K562 (cell line): ENCODE results near the gene IQCF6.

Source experiments
- CREB1 ChIP-seq, 2 experiments: sonication (generic) in 1 of 2; formaldehyde crosslinking in 1 of 2; IDR thresholded peaks; 2 replicates each; pipeline versions ENCODE4 v1.6.1 to v1.8.0; 2012 to 2022; ENCODE audit warnings: inconsistent platforms in 1 of 2, mild to moderate bottlenecking in 1 of 2, missing genetic modification reagents in 1 of 2, moderate library complexity in 1 of 2
- EZH2 ChIP-seq: IDR thresholded peaks from 2 replicates; pipeline ENCODE4 v1.6.1; 2012; ENCODE audit warnings: low read depth, mild to moderate bottlenecking, inconsistent platforms, low read length, borderline replicate concordance
- MTA1 ChIP-seq: fragments of 450-650 bp; IDR thresholded peaks from 2 replicates; pipeline ENCODE4 v1.6.1; 2017; ENCODE audit warnings: borderline replicate concordance
- POLR2A ChIP-seq: fragments of 450-650 bp; conservative IDR thresholded peaks from 2 replicates; pipeline ENCODE4 v1.6.1; 2016
- RBM17 ChIP-seq: fragments of 200-400 bp; formaldehyde crosslinking; IDR thresholded peaks from 2 replicates; pipeline ENCODE4 v1.6.1; 2017; ENCODE audit warnings: low read depth, mild to moderate bottlenecking, low read length, borderline replicate concordance

DNA sequence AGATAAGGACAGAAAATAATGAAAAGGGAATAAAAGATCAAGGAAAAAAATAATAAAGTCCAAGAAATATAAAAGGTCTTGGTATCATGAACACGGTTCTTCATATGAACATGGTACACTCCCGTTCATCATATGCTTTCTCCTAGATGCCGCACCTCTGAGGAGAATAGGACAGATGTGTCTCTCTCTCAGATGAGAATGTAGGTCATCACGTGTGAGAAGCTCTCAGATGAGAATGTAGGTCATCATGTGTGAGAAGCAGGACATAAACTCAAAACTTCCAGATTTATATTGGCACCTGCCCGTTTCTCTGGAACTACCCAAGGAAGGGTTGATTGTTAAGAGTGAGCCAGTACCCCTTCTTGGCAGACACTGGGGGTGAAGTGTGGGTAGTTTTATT, 29.9 kb upstream of the IQCF6 start:
- no peak for TF ChIP-seq EZH2
- TF ChIP-seq MTA1: no peak
- TF ChIP-seq CREB1 (IDR thresholded peaks at IDR 0.05): no peak
- TF ChIP-seq CREB1 (CRISPR knock-in tag; IDR thresholded peaks at IDR 0.05): no peak
- TF ChIP-seq POLR2A: no peak
- no peak for TF ChIP-seq RBM17
